Measurements from ENCODE around the gene GCN1.
A peak's percentile ranks its signal among the peaks of the same experiment; 100 is the strongest.

Gene GCN1

DNA sequence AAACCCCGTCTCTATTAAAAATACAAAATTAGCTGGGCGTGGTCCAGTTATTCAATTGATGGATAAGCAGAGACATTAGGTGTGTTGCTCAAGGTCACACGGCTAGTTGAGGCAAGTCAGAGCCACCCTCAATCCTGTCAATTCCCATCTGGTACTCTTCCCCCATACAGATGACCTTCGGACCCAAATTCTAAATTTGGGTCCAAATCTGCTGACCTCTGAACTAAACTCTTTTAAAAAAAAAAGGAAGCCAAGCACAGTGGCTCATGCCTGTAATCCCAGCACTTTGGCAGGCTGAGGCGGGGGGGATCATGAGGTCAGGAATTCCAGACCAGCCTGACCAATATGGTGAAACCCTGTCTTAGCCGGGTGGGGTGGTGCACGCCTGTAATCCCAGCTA, 23.9 kb downstream of the GCN1 start:
- no peak for TF ChIP-seq ZNF184 (tag by site-specific recombination; IDR thresholded peaks at IDR 0.05)
- TF ChIP-seq, protein P1, sequence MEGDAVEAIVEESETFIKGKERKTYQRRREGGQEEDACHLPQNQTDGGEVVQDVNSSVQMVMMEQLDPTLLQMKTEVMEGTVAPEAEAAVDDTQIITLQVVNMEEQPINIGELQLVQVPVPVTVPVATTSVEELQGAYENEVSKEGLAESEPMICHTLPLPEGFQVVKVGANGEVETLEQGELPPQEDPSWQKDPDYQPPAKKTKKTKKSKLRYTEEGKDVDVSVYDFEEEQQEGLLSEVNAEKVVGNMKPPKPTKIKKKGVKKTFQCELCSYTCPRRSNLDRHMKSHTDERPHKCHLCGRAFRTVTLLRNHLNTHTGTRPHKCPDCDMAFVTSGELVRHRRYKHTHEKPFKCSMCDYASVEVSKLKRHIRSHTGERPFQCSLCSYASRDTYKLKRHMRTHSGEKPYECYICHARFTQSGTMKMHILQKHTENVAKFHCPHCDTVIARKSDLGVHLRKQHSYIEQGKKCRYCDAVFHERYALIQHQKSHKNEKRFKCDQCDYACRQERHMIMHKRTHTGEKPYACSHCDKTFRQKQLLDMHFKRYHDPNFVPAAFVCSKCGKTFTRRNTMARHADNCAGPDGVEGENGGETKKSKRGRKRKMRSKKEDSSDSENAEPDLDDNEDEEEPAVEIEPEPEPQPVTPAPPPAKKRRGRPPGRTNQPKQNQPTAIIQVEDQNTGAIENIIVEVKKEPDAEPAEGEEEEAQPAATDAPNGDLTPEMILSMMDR (tag by site-specific recombination; IDR thresholded peaks at IDR 0.05) = no peak
- POLR2A ChIA-PET = interaction anchor here (1.3 to 2.0 kb wide), 2 partner anchors 31 kb away, joined by 3 to 9 read pairs; partner anchors contain the start of gene RPLP0
- Histone ChIP-seq H3K27ac (ENCODE audit: extremely low read depth, low read depth, low read length) (no peak overlapping the region), H3K4me3 (ENCODE audit: low read depth, low read length) (no peak overlapping the region), H3K4me1 (ENCODE audit: control insufficient read depth, insufficient read depth, low read length) (no peaks in the 10 kb centered on the region), H3K9me3 (ENCODE audit: control insufficient read depth, insufficient read depth, low read depth, low read length) (no peaks in the 10 kb centered on the region), H3K36me3 (ENCODE audit: control insufficient read depth in 2 of 2, insufficient read depth in 1 of 2, low read length in 2 of 2) (peaks cover 71 to 81% of the 10 kb centered on the region in 2 experiments)
- CTCF ChIA-PET = no interaction called here

DNA sequence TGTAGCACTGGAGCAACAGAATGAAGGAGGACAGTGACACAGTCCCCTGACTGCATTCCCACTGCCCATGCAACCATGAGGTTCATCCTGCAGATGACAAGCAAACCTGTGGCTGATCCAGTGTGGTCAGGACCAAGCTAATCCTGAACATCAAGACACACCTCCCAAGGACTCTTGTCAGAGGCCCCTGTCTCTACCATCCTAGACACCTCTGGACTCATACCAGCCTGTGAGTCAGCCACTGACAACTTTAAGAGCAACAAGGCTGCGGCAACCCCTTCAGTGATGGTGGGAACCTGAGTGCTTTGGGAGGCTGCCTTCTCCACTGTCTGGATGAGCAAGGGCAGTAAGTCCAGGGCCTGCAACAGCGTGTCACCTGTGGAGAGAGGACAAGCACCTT, 24.6 kb downstream of the GCN1 start:
- H3K4me1 ChIP-seq (ENCODE audit: control insufficient read depth, insufficient read depth, low read length) = no peaks in the 10 kb centered on the region
- H3K36me3 ChIP-seq (ENCODE audit: control insufficient read depth in 2 of 2, insufficient read depth in 1 of 2, low read length in 2 of 2) = peaks cover 72 to 80% of the 10 kb centered on the region in 2 experiments
- no peaks in the 10 kb centered on the region for H3K9me3 ChIP-seq (ENCODE audit: control insufficient read depth, insufficient read depth, low read depth, low read length)
- 0 out of 2 replicates have a peak, but pooled peaks have one; percentile 28 for TF ChIP-seq ZNF600 (tag by site-specific recombination; IDR thresholded peaks at IDR 0.05)
- TF ChIP-seq ZNF664 (tag by site-specific recombination; IDR thresholded peaks at IDR 0.05) = no peak
- CTCF ChIA-PET = no interaction called here
- H3K4me3 ChIP-seq (ENCODE audit: low read depth, low read length) = no peak overlapping the region
- POLR2A ChIA-PET = interaction anchor here (1.3 to 1.7 kb wide), 2 partner anchors 26 to 31 kb away, joined by 3 to 4 read pairs; no protein-coding TSS in a partner anchor
- no peak overlapping the region for H3K27ac ChIP-seq (ENCODE audit: extremely low read depth, low read depth, low read length)

DNA sequence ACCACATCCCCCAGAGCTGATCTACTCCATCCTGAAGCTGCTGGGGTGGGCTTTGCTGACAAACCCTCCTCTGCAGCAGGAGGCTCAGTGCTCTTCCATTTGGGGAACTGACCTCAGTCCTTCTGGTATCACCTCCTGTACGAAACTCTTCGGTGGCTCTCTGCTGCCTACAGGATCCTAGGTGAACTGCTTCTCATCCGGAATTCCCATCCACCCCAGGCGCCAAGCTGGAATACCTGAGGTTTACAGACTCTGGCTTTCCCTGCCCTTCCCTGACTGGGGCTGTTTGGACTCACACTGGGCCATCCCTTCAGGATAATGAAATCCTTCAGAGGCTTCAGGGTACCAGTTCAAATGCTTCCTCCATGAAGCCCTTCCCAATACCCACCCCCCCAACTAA, 26.2 kb downstream of the GCN1 start:
- Histone ChIP-seq H3K4me3 (ENCODE audit: low read depth, low read length) (no peak overlapping the region), H3K36me3 (ENCODE audit: control insufficient read depth in 2 of 2, insufficient read depth in 1 of 2, low read length in 2 of 2) (peaks cover 57 to 77% of the 10 kb centered on the region in 2 experiments), H3K27ac (ENCODE audit: extremely low read depth, low read depth, low read length) (no peak overlapping the region), H3K9me3 (ENCODE audit: control insufficient read depth, insufficient read depth, low read depth, low read length) (no peaks in the 10 kb centered on the region), H3K4me1 (ENCODE audit: control insufficient read depth, insufficient read depth, low read length) (no peaks in the 10 kb centered on the region)
- ChIA-PET POLR2A (interaction anchor here (0.6 to 2.8 kb wide), 4 partner anchors 8 to 63 kb away, joined by 3 to 12 read pairs (median 4); partner anchors contain the start of gene RPLP0), CTCF (interaction anchor here (1.2 kb wide), 1 partner anchor 134 kb away, joined by 3 read pairs; the partner anchor contains the start of gene SIRT4)
- TF ChIP-seq ZFP3 (tag by site-specific recombination; IDR thresholded peaks at IDR 0.05; ENCODE audit: low read depth) (no peak), ZNF707 (tag by site-specific recombination; IDR thresholded peaks at IDR 0.05) (no peak), ZNF621 (tag by site-specific recombination; IDR thresholded peaks at IDR 0.05) (no peak), ZNF184 (tag by site-specific recombination; IDR thresholded peaks at IDR 0.05) (no peak), PRDM1 (tag by site-specific recombination; IDR thresholded peaks at IDR 0.05) (no peak), KLF9 (tag by site-specific recombination; IDR thresholded peaks at IDR 0.05; ENCODE audit: low read depth) (no peak), ZNF350 (tag by site-specific recombination; IDR thresholded peaks at IDR 0.05) (no peak), ZNF701 (tag by site-specific recombination; IDR thresholded peaks at IDR 0.05) (no peak), ZNF473 (tag by site-specific recombination; IDR thresholded peaks at IDR 0.05) (no peak), ZNF211 (tag by site-specific recombination; IDR thresholded peaks at IDR 0.05; ENCODE audit: low read depth) (no peak), ZNF544 (tag by site-specific recombination; IDR thresholded peaks at IDR 0.05) (no peak), ZNF174 (tag by site-specific recombination; IDR thresholded peaks at IDR 0.05) (no peak)
- TF ChIP-seq, protein P2, sequence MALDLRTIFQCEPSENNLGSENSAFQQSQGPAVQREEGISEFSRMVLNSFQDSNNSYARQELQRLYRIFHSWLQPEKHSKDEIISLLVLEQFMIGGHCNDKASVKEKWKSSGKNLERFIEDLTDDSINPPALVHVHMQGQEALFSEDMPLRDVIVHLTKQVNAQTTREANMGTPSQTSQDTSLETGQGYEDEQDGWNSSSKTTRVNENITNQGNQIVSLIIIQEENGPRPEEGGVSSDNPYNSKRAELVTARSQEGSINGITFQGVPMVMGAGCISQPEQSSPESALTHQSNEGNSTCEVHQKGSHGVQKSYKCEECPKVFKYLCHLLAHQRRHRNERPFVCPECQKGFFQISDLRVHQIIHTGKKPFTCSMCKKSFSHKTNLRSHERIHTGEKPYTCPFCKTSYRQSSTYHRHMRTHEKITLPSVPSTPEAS (tag by site-specific recombination; IDR thresholded peaks at IDR 0.05) = no peak
- TF ChIP-seq, protein P3, sequence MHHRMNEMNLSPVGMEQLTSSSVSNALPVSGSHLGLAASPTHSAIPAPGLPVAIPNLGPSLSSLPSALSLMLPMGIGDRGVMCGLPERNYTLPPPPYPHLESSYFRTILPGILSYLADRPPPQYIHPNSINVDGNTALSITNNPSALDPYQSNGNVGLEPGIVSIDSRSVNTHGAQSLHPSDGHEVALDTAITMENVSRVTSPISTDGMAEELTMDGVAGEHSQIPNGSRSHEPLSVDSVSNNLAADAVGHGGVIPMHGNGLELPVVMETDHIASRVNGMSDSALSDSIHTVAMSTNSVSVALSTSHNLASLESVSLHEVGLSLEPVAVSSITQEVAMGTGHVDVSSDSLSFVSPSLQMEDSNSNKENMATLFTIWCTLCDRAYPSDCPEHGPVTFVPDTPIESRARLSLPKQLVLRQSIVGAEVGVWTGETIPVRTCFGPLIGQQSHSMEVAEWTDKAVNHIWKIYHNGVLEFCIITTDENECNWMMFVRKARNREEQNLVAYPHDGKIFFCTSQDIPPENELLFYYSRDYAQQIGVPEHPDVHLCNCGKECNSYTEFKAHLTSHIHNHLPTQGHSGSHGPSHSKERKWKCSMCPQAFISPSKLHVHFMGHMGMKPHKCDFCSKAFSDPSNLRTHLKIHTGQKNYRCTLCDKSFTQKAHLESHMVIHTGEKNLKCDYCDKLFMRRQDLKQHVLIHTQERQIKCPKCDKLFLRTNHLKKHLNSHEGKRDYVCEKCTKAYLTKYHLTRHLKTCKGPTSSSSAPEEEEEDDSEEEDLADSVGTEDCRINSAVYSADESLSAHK (tag by site-specific recombination; IDR thresholded peaks at IDR 0.05) = no peak
- TF ChIP-seq, protein P4, sequence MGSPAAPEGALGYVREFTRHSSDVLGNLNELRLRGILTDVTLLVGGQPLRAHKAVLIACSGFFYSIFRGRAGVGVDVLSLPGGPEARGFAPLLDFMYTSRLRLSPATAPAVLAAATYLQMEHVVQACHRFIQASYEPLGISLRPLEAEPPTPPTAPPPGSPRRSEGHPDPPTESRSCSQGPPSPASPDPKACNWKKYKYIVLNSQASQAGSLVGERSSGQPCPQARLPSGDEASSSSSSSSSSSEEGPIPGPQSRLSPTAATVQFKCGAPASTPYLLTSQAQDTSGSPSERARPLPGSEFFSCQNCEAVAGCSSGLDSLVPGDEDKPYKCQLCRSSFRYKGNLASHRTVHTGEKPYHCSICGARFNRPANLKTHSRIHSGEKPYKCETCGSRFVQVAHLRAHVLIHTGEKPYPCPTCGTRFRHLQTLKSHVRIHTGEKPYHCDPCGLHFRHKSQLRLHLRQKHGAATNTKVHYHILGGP (tag by site-specific recombination; IDR thresholded peaks at IDR 0.05) = no peak
